HepG2 (cell line): ENCODE results near the gene CHRNB1. TPM values are rescaled to one million over a fixed set of nuclear protein-coding genes. Genes with fewer than 3 reads are reported as not detected.
A peak's percentile ranks its signal among the peaks of the same experiment; 100 is the strongest.

ENCODE experiments used
- AGO2 ChIP-seq: fragments of 200-400 bp; formaldehyde crosslinking; optimal IDR thresholded peaks from 2 replicates; pipeline ENCODE3; 2017; ENCODE audit warnings: mild to moderate bottlenecking, low read depth, low read length, moderate library complexity
- ETV5 ChIP-seq: IDR thresholded peaks from 2 replicates; pipeline ENCODE4 v1.6.1; 2018; ENCODE audit warnings: missing biosample characterization, missing genetic modification reagents, inconsistent platforms, borderline replicate concordance
- HMG20A ChIP-seq: IDR thresholded peaks from 2 replicates; pipeline ENCODE4 v1.6.1; 2016; ENCODE audit warnings: borderline replicate concordance
- JUNB ChIP-seq: sonication (generic); formaldehyde crosslinking; IDR thresholded peaks from 2 replicates; pipeline ENCODE4 v1.8.0; 2022; ENCODE audit warnings: missing genetic modification reagents, mild to moderate bottlenecking, borderline replicate concordance
- KAT8 ChIP-seq: IDR thresholded peaks from 2 replicates; pipeline ENCODE4 v1.6.1; 2016; ENCODE audit warnings: missing genetic modification reagents, missing compliant biosample characterization
- KDM6A ChIP-seq: IDR thresholded peaks from 2 replicates; pipeline ENCODE4 v1.6.1; 2016; ENCODE audit warnings: low read depth
- KLF16 ChIP-seq, 2 experiments: sonication (generic) in 1 of 2; formaldehyde crosslinking in 1 of 2; IDR thresholded peaks; 2 replicates each; pipeline versions ENCODE4 v1.6.1 to v1.8.0; 2016 to 2023; ENCODE audit warnings: missing genetic modification reagents in 2 of 2, missing compliant biosample characterization in 1 of 2
- SMC3 ChIP-seq: IDR thresholded peaks from 2 replicates; pipeline ENCODE4 v1.6.1; 2011; ENCODE audit warnings: low read length, improper control_type of control experiment
- SP4 ChIP-seq: sonication (generic); formaldehyde crosslinking; IDR thresholded peaks from 2 replicates; pipeline ENCODE4 v1.8.1; 2023; ENCODE audit warnings: mild to moderate bottlenecking, missing genetic modification reagents
- SRSF9 ChIP-seq: fragments of 200-400 bp; formaldehyde crosslinking; IDR thresholded peaks from 2 replicates; pipeline ENCODE4 v1.6.1; 2018; ENCODE audit warnings: borderline replicate concordance, mild to moderate bottlenecking, low read depth, low read length; ENCODE audit not compliant: insufficient read depth, poor library complexity, severe bottlenecking
- U2AF2 ChIP-seq: fragments of 200-400 bp; formaldehyde crosslinking; IDR thresholded peaks from 2 replicates; pipeline ENCODE4 v1.6.1; 2017; ENCODE audit warnings: low read depth, mild to moderate bottlenecking, low read length
- ZNF225 ChIP-seq: sonication (generic); formaldehyde crosslinking; IDR thresholded peaks from 2 replicates; pipeline ENCODE4 v1.4.0; 2020; ENCODE audit warnings: mild to moderate bottlenecking, missing genetic modification reagents
- ZNF331 ChIP-seq: sonication (generic); formaldehyde crosslinking; IDR thresholded peaks from 2 replicates; pipeline ENCODE4 v1.4.0; 2020; ENCODE audit warnings: missing genetic modification reagents
- ZNF468 ChIP-seq: sonication (generic); formaldehyde crosslinking; IDR thresholded peaks from 2 replicates; pipeline ENCODE4 v1.8.0; 2022; ENCODE audit warnings: mild to moderate bottlenecking, moderate library complexity, missing genetic modification reagents
- ZNF879 ChIP-seq: sonication (generic); formaldehyde crosslinking; IDR thresholded peaks from 2 replicates; pipeline ENCODE4 v1.8.1; 2023; ENCODE audit warnings: missing genetic modification reagents
- ZSCAN9 ChIP-seq: IDR thresholded peaks from 2 replicates; pipeline ENCODE4 v1.6.1; 2016; ENCODE audit warnings: borderline replicate concordance
- polyA plus RNA-seq, 8 experiments: library from polyadenylated mRNA; depleted of rRNA in 3 of 8; stranded (reverse) in 7 of 8; unstranded in 1 of 8; fragments of >200 nt; fragmentation: Illumina TruSeq in 4 of 8; extraction: Trizol in 4 of 8; gene quantifications; 2 replicates each; pipeline versions ENCODE4 v1.2.1 to v1.2.3, GENCODE V29; 2011 to 2016; ENCODE audit warnings: low read depth in 4 of 8, missing spikeins in 1 of 8, mixed read lengths in 1 of 8; ENCODE audit not compliant: insufficient read depth in 1 of 8
- total RNA-seq, 5 experiments: library from RNA; depleted of rRNA; stranded (reverse); fragments of >200 nt; fragmentation: Illumina TruSeq; extraction: Trizol; gene quantifications; 2 replicates each; pipeline ENCODE4 v1.2.3, GENCODE V29; 2016; ENCODE audit warnings: low read depth in 1 of 5
- TF ChIP-seq, protein P1 (sequence below): sonication (generic); formaldehyde crosslinking; IDR thresholded peaks from 2 replicates; pipeline ENCODE4 v1.4.0; 2020; ENCODE audit warnings: missing genetic modification reagents
- TF ChIP-seq, protein P2 (sequence below): sonication (generic); formaldehyde crosslinking; IDR thresholded peaks from 2 replicates; pipeline ENCODE4 v1.5.1; 2020; ENCODE audit warnings: missing genetic modification reagents, mild to moderate bottlenecking, borderline replicate concordance
- TF ChIP-seq, protein P3 (sequence below): sonication (generic); formaldehyde crosslinking; conservative IDR thresholded peaks from 2 replicates; pipeline ENCODE4 v1.4.0; 2020; ENCODE audit warnings: missing genetic modification reagents
- TF ChIP-seq, protein P4 (sequence below): sonication (generic); formaldehyde crosslinking; IDR thresholded peaks from 2 replicates; pipeline ENCODE4 v1.4.0; 2020; ENCODE audit warnings: low read depth, mild to moderate bottlenecking, missing genetic modification reagents
- TF ChIP-seq, protein P5 (sequence below): sonication (generic); formaldehyde crosslinking; IDR thresholded peaks from 2 replicates; pipeline ENCODE4 v1.4.0; 2020; ENCODE audit warnings: mild to moderate bottlenecking, low read depth, missing genetic modification reagents

Gene CHRNB1
- total and polyA plus RNA-seq, 2 of the 13 experiments (the other 11 are each of a cell fraction or from before 2014, with no cell fraction given) = 5.4 to 33.7 TPM

DNA sequence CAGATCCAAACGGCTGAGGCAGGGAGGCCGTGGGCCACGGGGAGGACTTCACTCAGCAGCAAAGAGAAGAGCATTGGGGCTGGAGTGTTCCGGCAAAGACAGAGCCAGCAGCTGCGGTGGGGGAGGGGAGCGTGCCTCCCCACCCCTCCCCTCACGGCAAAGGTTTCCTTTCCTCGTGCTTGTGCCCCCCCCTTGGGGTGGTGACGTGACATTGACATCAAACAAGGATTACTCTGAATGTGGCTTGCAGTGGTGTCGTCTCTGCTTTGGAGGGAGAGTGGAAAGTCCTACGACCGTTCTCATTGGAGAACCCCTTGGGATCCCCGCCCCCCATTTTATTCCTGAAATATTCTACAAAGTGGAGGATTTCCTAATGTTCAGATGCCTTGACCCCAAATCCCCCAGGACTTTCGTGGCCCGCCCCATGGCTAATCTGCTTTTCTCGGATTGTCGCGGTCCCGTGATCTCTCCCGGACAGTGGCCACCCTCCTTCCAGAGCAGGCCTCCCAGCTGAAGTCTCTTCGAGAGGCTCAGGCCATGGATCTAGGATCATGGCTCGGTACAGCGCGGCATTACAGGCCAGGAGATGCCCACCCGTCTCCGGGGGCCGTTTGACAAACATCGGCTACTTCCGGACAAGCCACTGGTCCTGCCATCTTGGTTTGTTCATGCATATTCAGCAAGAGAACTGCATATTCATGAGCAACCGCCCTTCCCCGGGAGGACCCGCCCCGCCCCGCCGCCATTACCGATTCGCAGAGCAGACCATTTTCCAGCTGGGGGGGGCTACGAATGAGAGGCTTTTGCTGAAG lies 38.6 kb downstream of the CHRNB1 start (continued):
- TF ChIP-seq JUNB (CRISPR knock-in tag) = no peak
- TF ChIP-seq ZNF225 (CRISPR knock-in tag) = no peak; the same call in 1 of the 2 replicates
- no peak for TF ChIP-seq HMG20A (CRISPR knock-in tag)
- peak; percentile 54; the same call in 1 of the 2 replicates for TF ChIP-seq ZSCAN9 (CRISPR knock-in tag)
- TF ChIP-seq, protein P1, sequence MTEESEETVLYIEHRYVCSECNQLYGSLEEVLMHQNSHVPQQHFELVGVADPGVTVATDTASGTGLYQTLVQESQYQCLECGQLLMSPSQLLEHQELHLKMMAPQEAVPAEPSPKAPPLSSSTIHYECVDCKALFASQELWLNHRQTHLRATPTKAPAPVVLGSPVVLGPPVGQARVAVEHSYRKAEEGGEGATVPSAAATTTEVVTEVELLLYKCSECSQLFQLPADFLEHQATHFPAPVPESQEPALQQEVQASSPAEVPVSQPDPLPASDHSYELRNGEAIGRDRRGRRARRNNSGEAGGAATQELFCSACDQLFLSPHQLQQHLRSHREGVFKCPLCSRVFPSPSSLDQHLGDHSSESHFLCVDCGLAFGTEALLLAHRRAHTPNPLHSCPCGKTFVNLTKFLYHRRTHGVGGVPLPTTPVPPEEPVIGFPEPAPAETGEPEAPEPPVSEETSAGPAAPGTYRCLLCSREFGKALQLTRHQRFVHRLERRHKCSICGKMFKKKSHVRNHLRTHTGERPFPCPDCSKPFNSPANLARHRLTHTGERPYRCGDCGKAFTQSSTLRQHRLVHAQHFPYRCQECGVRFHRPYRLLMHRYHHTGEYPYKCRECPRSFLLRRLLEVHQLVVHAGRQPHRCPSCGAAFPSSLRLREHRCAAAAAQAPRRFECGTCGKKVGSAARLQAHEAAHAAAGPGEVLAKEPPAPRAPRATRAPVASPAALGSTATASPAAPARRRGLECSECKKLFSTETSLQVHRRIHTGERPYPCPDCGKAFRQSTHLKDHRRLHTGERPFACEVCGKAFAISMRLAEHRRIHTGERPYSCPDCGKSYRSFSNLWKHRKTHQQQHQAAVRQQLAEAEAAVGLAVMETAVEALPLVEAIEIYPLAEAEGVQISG = no peak
- no peak for TF ChIP-seq ZNF331
- TF ChIP-seq SRSF9 = no peak
- peak; percentile 44; the same call in 1 of the 2 replicates for TF ChIP-seq KAT8 (CRISPR knock-in tag)
- TF ChIP-seq KLF16 (CRISPR knock-in tag; IDR thresholded peaks at IDR 0.05) = no peak
- no peak for TF ChIP-seq ZNF468
- no peak for TF ChIP-seq KDM6A (CRISPR knock-in tag)
- TF ChIP-seq, protein P2, sequence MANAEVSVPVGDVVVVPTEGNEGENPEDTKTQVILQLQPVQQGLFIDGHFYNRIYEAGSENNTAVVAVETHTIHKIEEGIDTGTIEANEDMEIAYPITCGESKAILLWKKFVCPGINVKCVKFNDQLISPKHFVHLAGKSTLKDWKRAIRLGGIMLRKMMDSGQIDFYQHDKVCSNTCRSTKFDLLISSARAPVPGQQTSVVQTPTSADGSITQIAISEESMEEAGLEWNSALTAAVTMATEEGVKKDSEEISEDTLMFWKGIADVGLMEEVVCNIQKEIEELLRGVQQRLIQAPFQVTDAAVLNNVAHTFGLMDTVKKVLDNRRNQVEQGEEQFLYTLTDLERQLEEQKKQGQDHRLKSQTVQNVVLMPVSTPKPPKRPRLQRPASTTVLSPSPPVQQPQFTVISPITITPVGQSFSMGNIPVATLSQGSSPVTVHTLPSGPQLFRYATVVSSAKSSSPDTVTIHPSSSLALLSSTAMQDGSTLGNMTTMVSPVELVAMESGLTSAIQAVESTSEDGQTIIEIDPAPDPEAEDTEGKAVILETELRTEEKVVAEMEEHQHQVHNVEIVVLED = 0 out of 2 replicates have a peak, but pooled peaks have one; percentile 7
- 0 out of 2 replicates have a peak, but pooled peaks have one; percentile 17 for TF ChIP-seq SP4
- no peak for TF ChIP-seq AGO2
- TF ChIP-seq, protein P3, sequence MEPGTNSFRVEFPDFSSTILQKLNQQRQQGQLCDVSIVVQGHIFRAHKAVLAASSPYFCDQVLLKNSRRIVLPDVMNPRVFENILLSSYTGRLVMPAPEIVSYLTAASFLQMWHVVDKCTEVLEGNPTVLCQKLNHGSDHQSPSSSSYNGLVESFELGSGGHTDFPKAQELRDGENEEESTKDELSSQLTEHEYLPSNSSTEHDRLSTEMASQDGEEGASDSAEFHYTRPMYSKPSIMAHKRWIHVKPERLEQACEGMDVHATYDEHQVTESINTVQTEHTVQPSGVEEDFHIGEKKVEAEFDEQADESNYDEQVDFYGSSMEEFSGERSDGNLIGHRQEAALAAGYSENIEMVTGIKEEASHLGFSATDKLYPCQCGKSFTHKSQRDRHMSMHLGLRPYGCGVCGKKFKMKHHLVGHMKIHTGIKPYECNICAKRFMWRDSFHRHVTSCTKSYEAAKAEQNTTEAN (CRISPR knock-in tag) = no peak
- TF ChIP-seq, protein P4, sequence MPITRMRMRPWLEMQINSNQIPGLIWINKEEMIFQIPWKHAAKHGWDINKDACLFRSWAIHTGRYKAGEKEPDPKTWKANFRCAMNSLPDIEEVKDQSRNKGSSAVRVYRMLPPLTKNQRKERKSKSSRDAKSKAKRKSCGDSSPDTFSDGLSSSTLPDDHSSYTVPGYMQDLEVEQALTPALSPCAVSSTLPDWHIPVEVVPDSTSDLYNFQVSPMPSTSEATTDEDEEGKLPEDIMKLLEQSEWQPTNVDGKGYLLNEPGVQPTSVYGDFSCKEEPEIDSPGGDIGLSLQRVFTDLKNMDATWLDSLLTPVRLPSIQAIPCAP (CRISPR knock-in tag) = no peak
- TF ChIP-seq ETV5 (CRISPR knock-in tag) = peak; percentile 87
- no peak for TF ChIP-seq U2AF2
- TF ChIP-seq, protein P5, sequence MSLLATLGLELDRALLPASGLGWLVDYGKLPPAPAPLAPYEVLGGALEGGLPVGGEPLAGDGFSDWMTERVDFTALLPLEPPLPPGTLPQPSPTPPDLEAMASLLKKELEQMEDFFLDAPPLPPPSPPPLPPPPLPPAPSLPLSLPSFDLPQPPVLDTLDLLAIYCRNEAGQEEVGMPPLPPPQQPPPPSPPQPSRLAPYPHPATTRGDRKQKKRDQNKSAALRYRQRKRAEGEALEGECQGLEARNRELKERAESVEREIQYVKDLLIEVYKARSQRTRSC (CRISPR knock-in tag) = peak; percentile 28; the same call in 1 of the 2 replicates
- TF ChIP-seq SMC3 = no peak
- no peak for TF ChIP-seq ZNF879 (CRISPR knock-in tag)
